Measurements from ENCODE around the gene TRIM27.
"Not testable (repeated sequence)": the region's sequence is repeated elsewhere in the genome, so short reads cannot be mapped to it uniquely, and the experiment has no call there.

- not testable (repeated sequence) for TF ChIP-seq CTCF (conservative IDR thresholded peaks at IDR 0.05 in 1 of 2, IDR thresholded peaks at IDR 0.05 in 1 of 2; ENCODE audit: extremely low read depth in 1 of 2, insufficient read depth in 1 of 2, low read depth in 1 of 2, low read length in 2 of 2); EZH2 (IDR thresholded peaks at IDR 0.05; ENCODE audit: borderline replicate concordance, low read length)
These were observed 46.3 kb upstream of the TRIM27 start for GRCh38 chr6:28970056-28970455.

Measured in mammary epithelial cell (primary cell).